ENCODE data around the gene TMEM156. TPM values are rescaled to one million over a fixed set of nuclear protein-coding genes. Genes with fewer than 3 reads are reported as not detected.

Gene TMEM156
- total RNA-seq: 0.41 TPM

- DNase-seq (ENCODE audit: low spot score in 2 of 2): no peak
- no peak for FAIRE-seq
These were observed at the start of gene TMEM156 for GRCh38 chr4:39032218-39033085. Gene TMEM156 (minus strand): TSS chr4:39032409. CDS start chr4:39032313, 96 bp downstream.

- FAIRE-seq (no peak), DNase-seq (ENCODE audit: low spot score in 2 of 2) (no peak)
These were observed 46.6 kb upstream of the TMEM156 start for GRCh38 chr4:39078829-39079228.

GRCh38 chr4:39068907-39069306 lies 36.7 kb upstream of the TMEM156 start:
- DNase-seq (ENCODE audit: low spot score in 2 of 2) (no peak), FAIRE-seq (no peak)

GRCh38 chr4:39067451-39067850 lies 35.2 kb upstream of the TMEM156 start:
- FAIRE-seq (no peak), DNase-seq (ENCODE audit: low spot score in 2 of 2) (no peak)

- no peak for FAIRE-seq
These were observed 34.8 kb upstream of the TMEM156 start for GRCh38 chr4:39067031-39067430.

GRCh38 chr4:39066371-39066770 lies 34.2 kb upstream of the TMEM156 start:
- FAIRE-seq (no peak), DNase-seq (ENCODE audit: low spot score in 2 of 2) (no peak)

More at GRCh38 chr4:39067031-39067430, 34.8 kb upstream of the TMEM156 start:
- no peak for DNase-seq (ENCODE audit: low spot score in 2 of 2)

DNA sequence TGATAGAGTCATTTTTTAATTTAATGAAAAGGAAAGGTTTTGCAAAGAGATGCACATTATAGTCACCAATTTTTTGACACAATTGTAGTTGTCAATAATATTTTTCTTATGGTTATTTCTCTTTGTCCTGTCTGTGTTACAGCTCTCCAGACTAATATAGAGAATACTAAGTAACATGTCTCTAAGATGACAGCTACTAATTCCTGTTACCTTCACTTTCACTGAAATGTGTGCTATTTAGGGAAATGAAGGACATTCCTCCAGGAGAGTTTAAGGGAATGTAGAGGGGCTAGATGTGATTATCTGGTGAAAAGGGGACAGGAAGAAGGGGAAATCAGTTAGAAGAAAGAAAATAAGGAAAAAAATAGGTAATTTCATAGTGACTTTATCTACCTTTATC lies 31.2 kb upstream of the TMEM156 start:
- FAIRE-seq: no peak

DNA sequence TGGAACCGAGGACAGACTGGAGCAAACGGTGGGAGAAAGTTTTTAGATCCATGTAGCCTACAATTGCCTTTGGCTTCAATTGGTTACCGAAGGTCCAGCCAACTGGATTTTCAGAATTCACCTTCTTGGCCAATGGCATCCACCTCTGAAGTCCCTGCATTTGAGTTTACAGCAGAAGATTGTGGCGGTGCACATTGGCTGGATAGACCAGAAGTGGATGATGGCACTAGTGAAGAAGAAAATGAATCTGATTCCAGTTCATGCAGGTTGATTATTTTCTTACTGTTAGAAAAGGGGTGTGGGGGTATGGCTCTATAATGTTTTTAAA lies 30.5 kb upstream of the TMEM156 start:
- DNase-seq (ENCODE audit: low spot score in 2 of 2) (no peak), FAIRE-seq (no peak)

More for the DNA sequence above, 31.2 kb upstream of the TMEM156 start:
- DNase-seq (ENCODE audit: low spot score in 2 of 2): no peak

GRCh38 chr4:39062094-39062769 lies 30.0 kb upstream of the TMEM156 start, which contains the start of gene KLHL5:
Gene KLHL5 (plus strand): TSS chr4:39062232. CDS start chr4:39062653, 421 bp downstream.
- no peak for FAIRE-seq
- no peak for DNase-seq (ENCODE audit: low spot score in 2 of 2)

DNA sequence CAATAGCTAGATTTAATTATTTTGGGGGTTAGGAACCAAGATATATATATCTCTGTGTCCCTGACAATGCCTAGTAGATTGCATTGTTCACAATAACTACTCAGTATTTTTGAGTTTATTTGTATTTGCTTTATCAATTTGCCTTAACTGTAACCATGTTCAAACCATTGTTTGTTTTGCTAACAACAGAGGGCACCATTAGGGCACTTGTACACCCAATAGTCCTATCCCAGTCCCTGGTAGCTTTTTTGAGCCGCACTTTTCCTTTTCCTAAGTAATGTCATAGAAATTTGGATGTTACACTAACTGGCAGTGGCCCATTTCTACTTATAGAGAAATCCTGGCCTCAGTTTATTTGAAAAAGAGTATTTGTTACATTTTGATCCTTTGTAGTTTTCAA lies 29.2 kb upstream of the TMEM156 start:
- no peak for FAIRE-seq
- DNase-seq (ENCODE audit: low spot score in 2 of 2): no peak

GRCh38 chr4:39056023-39056422 lies 23.8 kb upstream of the TMEM156 start:
- no peak for FAIRE-seq
- no peak for DNase-seq (ENCODE audit: low spot score in 2 of 2)

- FAIRE-seq: no peak
- no peak for DNase-seq (ENCODE audit: low spot score in 2 of 2)
These were observed 22.3 kb upstream of the TMEM156 start for GRCh38 chr4:39054497-39054896.

- FAIRE-seq (no peak), DNase-seq (ENCODE audit: low spot score in 2 of 2) (no peak)
These were observed 21.8 kb upstream of the TMEM156 start for GRCh38 chr4:39053983-39054382.

DNA sequence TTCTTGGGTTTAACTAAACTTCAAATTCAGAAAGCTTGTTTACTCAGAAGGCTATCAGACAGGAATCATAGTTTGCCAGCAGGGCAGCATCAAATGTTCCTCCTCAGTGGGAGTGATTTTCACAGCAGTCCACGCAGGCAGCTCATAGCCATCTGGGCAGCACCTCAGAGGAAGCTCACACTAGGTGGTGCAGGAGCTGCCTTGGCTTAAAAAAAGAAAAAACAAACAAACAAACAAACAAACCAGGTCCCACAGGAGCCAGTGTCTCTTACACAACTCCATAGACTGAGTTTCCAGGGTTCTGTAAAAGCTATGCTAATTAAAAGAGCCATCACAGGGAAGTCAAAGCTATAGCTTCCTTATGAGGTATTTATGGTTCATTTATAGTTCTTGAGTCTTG lies 19.3 kb upstream of the TMEM156 start:
- FAIRE-seq: no peak

GRCh38 chr4:39050590-39050989 lies 18.4 kb upstream of the TMEM156 start:
- no peak for DNase-seq (ENCODE audit: low spot score in 2 of 2)
- no peak for FAIRE-seq

More for the DNA sequence above, 19.3 kb upstream of the TMEM156 start:
- DNase-seq (ENCODE audit: low spot score in 2 of 2): no peak

DNA sequence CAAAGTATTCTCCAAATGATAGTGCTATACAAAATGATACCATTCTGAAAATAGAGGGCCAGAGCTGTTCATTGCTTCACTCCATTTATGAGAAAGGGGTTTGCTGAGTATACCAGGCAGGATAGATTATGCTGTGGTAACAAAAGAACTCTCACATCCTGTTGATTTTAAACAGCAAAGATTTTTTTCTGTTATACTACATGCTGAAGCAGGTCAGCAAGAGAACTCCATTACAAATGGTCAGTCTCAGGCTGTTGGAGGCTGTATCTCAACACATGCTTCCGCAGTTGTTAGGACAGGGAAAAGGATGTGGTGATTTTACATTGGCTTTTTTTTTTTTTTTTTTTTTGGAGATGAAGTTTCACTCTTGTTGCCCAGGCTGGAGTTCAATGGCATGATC lies 16.1 kb upstream of the TMEM156 start:
- no peak for DNase-seq (ENCODE audit: low spot score in 2 of 2)
- FAIRE-seq: no peak

DNA sequence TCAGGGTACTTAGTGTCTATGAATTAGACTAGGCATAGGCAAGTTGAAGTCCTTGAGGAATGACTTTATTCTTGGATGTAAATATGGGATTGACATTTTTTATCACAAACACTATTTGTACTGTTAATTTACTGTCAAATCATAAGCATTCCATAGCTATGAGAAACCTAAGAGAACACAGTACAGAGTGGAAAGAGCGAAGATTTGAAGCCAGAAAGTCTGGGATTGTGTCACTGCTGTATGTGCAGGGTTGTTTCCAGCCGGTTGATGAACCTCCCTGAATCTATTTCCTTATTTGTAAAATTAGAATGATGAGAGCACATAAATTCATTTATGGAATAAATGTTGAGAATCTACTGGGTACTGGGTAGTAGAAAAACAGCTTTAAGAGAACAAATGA lies 15.5 kb upstream of the TMEM156 start:
- DNase-seq (ENCODE audit: low spot score in 2 of 2): no peak

GRCh38 chr4:39046249-39046648 lies 14.0 kb upstream of the TMEM156 start:
- DNase-seq (ENCODE audit: low spot score in 2 of 2): no peak
- no peak for FAIRE-seq

More for the DNA sequence above, 15.5 kb upstream of the TMEM156 start:
- no peak for FAIRE-seq

GRCh38 chr4:39045827-39046221 lies 13.6 kb upstream of the TMEM156 start:
- no peak for DNase-seq (ENCODE audit: low spot score in 2 of 2)
- FAIRE-seq: no peak

DNA sequence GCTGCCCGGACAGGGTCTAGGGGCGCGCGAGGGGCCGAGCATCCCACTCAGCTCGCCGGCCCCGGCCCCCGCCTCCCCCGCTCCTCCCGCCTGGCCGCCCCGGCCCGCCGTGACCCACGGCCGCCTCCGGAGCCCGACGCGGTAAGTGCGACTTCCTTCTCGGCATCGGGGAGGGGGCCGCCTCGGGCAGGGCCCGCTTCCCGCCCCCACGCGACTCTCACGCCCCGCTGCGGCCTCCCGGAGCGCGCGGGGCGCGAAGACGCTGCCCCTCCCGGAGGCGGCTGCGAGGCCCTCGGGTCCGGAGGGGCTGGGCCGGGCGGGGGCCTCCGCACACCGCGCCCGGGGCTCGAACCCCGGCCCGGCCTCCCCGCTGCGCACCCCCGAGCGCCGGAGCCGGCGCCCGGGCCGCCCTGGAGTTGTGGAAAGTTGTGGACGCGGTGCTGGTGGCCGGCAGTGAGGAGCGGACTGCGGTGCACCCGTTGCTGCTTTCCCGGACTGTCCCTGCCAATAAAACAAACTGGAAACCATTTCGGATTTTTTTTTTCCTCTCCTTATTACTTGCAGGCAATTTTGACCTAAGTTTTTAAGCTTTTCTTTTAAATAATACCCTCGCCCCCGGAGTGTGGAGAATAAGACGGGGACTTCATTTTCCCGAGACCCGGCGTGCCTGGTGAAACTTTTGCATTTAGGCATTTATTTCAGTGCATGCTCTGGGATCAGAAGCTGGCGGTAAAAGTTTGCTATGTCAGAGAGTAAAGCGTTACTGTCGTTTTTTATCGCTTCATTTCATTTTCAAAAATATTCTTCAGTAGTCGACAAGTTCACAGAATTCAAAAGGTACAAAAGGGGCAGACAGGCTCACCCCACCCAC lies 13.0 kb upstream of the TMEM156 start:
- DNase-seq (ENCODE audit: low spot score in 2 of 2): peak in 1 of 2 donors; percentile 60
- no peak for FAIRE-seq

Measured in frontal cortex (tissue), 4 donors.